Colonic mucosa (tissue), 4 donors: ENCODE results near the gene AATF. TPM values are rescaled to one million over a fixed set of nuclear protein-coding genes. Genes with fewer than 3 reads are reported as not detected.

Experiments used
- DNase-seq: peaks from one replicate; pipeline ENCODE4 v3.0.0-alpha.2; 2020
- H3K27ac ChIP-seq: fragments of 200-600 bp; one replicate; pipeline ENCODE4 v1.8.0; 2021
- H3K27me3 ChIP-seq: fragments of 200-600 bp; one replicate; pipeline ENCODE4 v1.8.0; 2021
- H3K36me3 ChIP-seq: fragments of 200-600 bp; one replicate; pipeline ENCODE4 v1.8.0; 2021
- H3K4me1 ChIP-seq: fragments of 200-600 bp; one replicate; pipeline ENCODE4 v1.8.0; 2021; ENCODE audit warnings: mild to moderate bottlenecking
- H3K4me3 ChIP-seq: fragments of 200-600 bp; one replicate; pipeline ENCODE4 v1.8.0; 2021
- H3K9ac ChIP-seq, 2 donors: one replicate each; pipeline ENCODE4 v1.7.0; 2013; ENCODE audit warnings: control low read depth in 2 of 2, low read depth in 2 of 2, low read length in 2 of 2
- H3K9me3 ChIP-seq: fragments of 200-600 bp; one replicate; pipeline ENCODE4 v1.8.0; 2021
- CTCF ChIP-seq: fragments of 200-600 bp; IDR thresholded peaks from one replicate; pipeline ENCODE4 v1.8.0; 2022; ENCODE audit warnings: antibody characterized with exemption, mild to moderate bottlenecking
- intact Hi-C: fragments of 100-400 bp; cut with DNase I; formaldehyde crosslinking; loops from one replicate; pipeline ENCODE4 v1.14.1; 2022
- total RNA-seq, 2 donors: library from RNA; stranded (reverse); fragmentation: NEBNext Ultra II Directional in 1 of 2; extraction: Animal tissue kit (Norgen Biotek cat#: 25700) in 1 of 2; gene quantifications; one replicate each; pipeline ENCODE4 v1.2.1, GENCODE V29; 2021
- donor health status: healthy.
- donor health status: DM: no; HTN: no; CAD: no.
- donor health status: DM: no; HTN: no; CAD: no.

AATF gene
- total RNA-seq, 2 donors from 2014 or later: 30.0 to 54.8 TPM

GRCh38 chr17:37045351-37045922, 96.7 kb downstream of the AATF start:
- H3K4me1 ChIP-seq: no peaks in the 10 kb centered on the region
- no peaks in the 10 kb centered on the region for H3K27me3 ChIP-seq
- H3K9me3 ChIP-seq: no peaks in the 10 kb centered on the region
- intact Hi-C loops: loop anchor here (5.0 kb wide), 1 partner anchor 418 kb away; no protein-coding TSS in a partner anchor
- no peak overlapping the region for H3K27ac ChIP-seq
- H3K9ac ChIP-seq: no peak overlapping the region
- no peaks in the 10 kb centered on the region for H3K36me3 ChIP-seq
- no peak for TF ChIP-seq CTCF
- no peak for DNase-seq
- no peak overlapping the region for H3K4me3 ChIP-seq

- Histone ChIP-seq H3K36me3 (no peaks in the 10 kb centered on the region), H3K9me3 (no peaks in the 10 kb centered on the region), H3K9ac (no peak overlapping the region), H3K4me3 (no peak overlapping the region), H3K4me1 (no peaks in the 10 kb centered on the region), H3K27me3 (no peaks in the 10 kb centered on the region), H3K27ac (no peak overlapping the region)
- intact Hi-C loops: loop anchor here (5.0 kb wide), 1 partner anchor 420 kb away; no protein-coding TSS in a partner anchor
- peak; percentile 82 for TF ChIP-seq CTCF
- peak; percentile 77 for DNase-seq
Observed at GRCh38 chr17:37047631-37048104, 98.9 kb downstream of the AATF start.

GRCh38 chr17:37048811-37049210, 100.1 kb downstream of the AATF start:
- Histone ChIP-seq H3K4me3 (no peak overlapping the region), H3K27me3 (no peaks in the 10 kb centered on the region), H3K36me3 (no peaks in the 10 kb centered on the region), H3K4me1 (no peaks in the 10 kb centered on the region), H3K27ac (no peak overlapping the region), H3K9ac (no peak overlapping the region), H3K9me3 (no peaks in the 10 kb centered on the region)
- intact Hi-C loops: loop anchor here (5.0 kb wide), 1 partner anchor 422 kb away; no protein-coding TSS in a partner anchor
- DNase-seq: no peak
- no peak for TF ChIP-seq CTCF

GRCh38 chr17:37050920-37051319, 102.2 kb downstream of the AATF start:
- Histone ChIP-seq H3K9ac (peak overlapping the region in 1 of 2 donors; percentile 34), H3K4me1 (no peaks in the 10 kb centered on the region), H3K4me3 (no peak overlapping the region), H3K9me3 (no peaks in the 10 kb centered on the region), H3K27ac (no peak overlapping the region), H3K27me3 (no peaks in the 10 kb centered on the region), H3K36me3 (no peaks in the 10 kb centered on the region)
- DNase-seq: no peak
- TF ChIP-seq CTCF: no peak
- intact Hi-C loops: no loop called here

- no peak for DNase-seq
- intact Hi-C loops: no loop called here
- H3K4me3 ChIP-seq: no peak overlapping the region
- H3K9ac ChIP-seq: peak overlapping the region in 1 of 2 donors; percentile 34
- no peak for TF ChIP-seq CTCF
- H3K4me1 ChIP-seq: no peaks in the 10 kb centered on the region
- no peak overlapping the region for H3K27ac ChIP-seq
- no peaks in the 10 kb centered on the region for H3K36me3 ChIP-seq
- no peaks in the 10 kb centered on the region for H3K27me3 ChIP-seq
- H3K9me3 ChIP-seq: no peaks in the 10 kb centered on the region
Observed at GRCh38 chr17:37051381-37051780, 102.6 kb downstream of the AATF start.
